ENCODE measurements around the gene MPZL3. TPM values are rescaled to one million over a fixed set of nuclear protein-coding genes. Genes with fewer than 3 reads are reported as not detected.

MPZL3 gene
- polyA plus RNA-seq, 2 of the 4 experiments (the other 2 are of a cell fraction), result 0.34 to 1.0 TPM

DNA sequence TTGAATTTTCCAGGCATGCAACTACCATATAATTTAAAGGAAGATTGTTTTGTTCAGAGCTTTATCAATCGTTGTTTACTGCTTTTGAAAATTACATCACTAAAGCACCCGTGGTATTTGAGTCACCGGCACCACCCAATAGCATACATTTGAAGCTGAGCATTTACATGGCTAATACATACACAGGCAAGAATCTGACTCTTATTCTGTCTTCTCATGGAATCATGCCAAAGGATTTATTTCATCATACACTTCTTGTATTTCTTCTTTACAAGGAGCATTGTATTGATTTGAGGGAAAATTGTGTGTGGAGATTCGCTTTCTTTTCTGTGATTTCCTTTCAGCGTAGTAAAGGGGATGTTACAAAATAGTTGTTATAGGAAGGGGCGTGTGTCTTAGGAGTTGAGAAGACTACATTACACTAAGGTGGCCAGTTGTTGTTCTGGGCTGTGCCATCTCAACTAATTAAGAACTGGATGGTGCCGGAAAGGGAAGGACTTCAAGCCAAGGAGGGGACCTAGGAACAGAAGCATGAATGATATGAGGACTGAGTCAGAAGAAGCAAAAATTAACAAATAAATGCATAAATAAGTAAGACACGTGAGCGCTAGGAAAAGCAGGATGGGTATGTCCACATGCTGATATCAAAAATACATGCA, 39.4 kb upstream of the MPZL3 start (continued):
- TF ChIP-seq, protein P1, sequence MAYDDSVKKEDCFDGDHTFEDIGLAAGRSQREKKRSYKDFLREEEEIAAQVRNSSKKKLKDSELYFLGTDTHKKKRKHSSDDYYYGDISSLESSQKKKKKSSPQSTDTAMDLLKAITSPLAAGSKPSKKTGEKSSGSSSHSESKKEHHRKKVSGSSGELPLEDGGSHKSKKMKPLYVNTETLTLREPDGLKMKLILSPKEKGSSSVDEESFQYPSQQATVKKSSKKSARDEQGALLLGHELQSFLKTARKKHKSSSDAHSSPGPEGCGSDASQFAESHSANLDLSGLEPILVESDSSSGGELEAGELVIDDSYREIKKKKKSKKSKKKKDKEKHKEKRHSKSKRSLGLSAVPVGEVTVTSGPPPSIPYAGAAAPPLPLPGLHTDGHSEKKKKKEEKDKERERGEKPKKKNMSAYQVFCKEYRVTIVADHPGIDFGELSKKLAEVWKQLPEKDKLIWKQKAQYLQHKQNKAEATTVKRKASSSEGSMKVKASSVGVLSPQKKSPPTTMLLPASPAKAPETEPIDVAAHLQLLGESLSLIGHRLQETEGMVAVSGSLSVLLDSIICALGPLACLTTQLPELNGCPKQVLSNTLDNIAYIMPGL (CRISPR knock-in tag; IDR thresholded peaks at IDR 0.05; ENCODE audit: borderline replicate concordance), result no peak

DNA sequence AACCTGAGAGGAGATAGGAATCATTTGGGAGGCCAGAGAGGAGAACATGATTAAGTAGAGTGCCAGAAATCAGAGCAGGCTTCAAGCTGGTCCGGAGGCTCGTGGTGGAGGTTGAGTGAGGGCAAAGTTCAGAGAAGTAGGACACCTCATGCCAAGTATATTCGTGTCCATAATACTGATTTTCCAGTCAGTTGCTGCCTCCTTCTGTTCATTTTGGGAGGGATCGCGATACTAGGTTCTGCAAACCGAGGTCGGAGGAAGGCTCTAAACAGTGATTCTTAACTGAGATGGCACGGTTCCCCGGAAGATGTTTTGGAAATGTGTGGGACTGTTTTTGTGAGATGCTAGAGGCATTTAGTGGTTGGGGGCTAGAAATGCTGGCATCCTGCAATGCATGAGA, 38.8 kb upstream of the MPZL3 start:
- WGBS (ENCODE audit: missing lambda C conversion rate), result 6% methylated on average over 9 of the region's 9 CpGs
- Histone ChIP-seq H3K27ac (no peak overlapping the region), H3K4me1 (0 out of 3 replicates have a peak, but pooled peaks cover 4% of the 10 kb centered on the region), H3K4me3 (no peak overlapping the region), H3K4me2 (peak overlapping the region; percentile 25), H3K9me3 (no peaks in the 10 kb centered on the region; the same call in 2 of the 3 replicates)
- ATAC-seq (peak; percentile 66 to 70; a peak in 4 of 6 replicates), FAIRE-seq (no peak), DNase-seq (ENCODE audit: low read depth in 1 of 2, low spot score in 1 of 2) (peak; percentile 18 to 32)
- ChIA-PET CTCF (interaction anchor here (0.8 to 1.4 kb wide), 4 partner anchors 93 to 756 kb away, joined by 3 to 4 read pairs (median 3); no protein-coding TSS in a partner anchor), POLR2A (no interaction called here)
- peak; percentile 51; a peak in 4 of 5 replicates for TF ChIP-seq RAD21 (conservative IDR thresholded peaks at IDR 0.05 in 1 of 2, IDR thresholded peaks at IDR 0.05 in 1 of 2)
- no peak for TF ChIP-seq ZC3H11A (IDR thresholded peaks at IDR 0.05)
- TF ChIP-seq, protein P2, sequence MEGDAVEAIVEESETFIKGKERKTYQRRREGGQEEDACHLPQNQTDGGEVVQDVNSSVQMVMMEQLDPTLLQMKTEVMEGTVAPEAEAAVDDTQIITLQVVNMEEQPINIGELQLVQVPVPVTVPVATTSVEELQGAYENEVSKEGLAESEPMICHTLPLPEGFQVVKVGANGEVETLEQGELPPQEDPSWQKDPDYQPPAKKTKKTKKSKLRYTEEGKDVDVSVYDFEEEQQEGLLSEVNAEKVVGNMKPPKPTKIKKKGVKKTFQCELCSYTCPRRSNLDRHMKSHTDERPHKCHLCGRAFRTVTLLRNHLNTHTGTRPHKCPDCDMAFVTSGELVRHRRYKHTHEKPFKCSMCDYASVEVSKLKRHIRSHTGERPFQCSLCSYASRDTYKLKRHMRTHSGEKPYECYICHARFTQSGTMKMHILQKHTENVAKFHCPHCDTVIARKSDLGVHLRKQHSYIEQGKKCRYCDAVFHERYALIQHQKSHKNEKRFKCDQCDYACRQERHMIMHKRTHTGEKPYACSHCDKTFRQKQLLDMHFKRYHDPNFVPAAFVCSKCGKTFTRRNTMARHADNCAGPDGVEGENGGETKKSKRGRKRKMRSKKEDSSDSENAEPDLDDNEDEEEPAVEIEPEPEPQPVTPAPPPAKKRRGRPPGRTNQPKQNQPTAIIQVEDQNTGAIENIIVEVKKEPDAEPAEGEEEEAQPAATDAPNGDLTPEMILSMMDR (IDR thresholded peaks at IDR 0.05), result peak; percentile 36
- TF ChIP-seq, protein P3, sequence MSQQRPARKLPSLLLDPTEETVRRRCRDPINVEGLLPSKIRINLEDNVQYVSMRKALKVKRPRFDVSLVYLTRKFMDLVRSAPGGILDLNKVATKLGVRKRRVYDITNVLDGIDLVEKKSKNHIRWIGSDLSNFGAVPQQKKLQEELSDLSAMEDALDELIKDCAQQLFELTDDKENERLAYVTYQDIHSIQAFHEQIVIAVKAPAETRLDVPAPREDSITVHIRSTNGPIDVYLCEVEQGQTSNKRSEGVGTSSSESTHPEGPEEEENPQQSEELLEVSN (IDR thresholded peaks at IDR 0.05; ENCODE audit: borderline replicate concordance, low read depth), result no peak
- TF ChIP-seq SMC3 (IDR thresholded peaks at IDR 0.05), result peak; percentile 44; the same call in 2 of the 3 replicates
- TF ChIP-seq, protein P4, sequence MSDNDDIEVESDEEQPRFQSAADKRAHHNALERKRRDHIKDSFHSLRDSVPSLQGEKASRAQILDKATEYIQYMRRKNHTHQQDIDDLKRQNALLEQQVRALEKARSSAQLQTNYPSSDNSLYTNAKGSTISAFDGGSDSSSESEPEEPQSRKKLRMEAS (IDR thresholded peaks at IDR 0.05), result no peak
- TF ChIP-seq, protein P5, sequence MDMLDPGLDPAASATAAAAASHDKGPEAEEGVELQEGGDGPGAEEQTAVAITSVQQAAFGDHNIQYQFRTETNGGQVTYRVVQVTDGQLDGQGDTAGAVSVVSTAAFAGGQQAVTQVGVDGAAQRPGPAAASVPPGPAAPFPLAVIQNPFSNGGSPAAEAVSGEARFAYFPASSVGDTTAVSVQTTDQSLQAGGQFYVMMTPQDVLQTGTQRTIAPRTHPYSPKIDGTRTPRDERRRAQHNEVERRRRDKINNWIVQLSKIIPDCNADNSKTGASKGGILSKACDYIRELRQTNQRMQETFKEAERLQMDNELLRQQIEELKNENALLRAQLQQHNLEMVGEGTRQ (IDR thresholded peaks at IDR 0.05), result no peak

DNA sequence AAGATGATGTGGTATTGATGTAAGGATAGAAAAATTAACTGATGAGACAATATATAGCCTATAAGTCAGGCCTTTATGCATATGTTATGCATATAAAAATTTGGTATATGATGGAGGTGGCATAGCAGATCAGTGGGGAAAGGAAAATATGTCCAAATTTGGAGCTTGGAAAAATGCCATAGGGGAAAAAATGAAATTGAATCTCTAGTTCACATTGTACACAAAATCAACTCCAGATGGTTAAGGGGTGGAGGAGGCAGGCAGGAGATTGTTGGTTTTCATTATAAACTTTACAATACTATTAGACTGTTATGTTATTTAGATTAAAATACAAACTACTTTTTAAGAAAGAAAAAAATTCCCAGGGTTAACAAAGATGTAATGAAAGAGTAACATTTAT, 37.2 kb upstream of the MPZL3 start:
- DNase-seq (ENCODE audit: low read depth in 1 of 2, low spot score in 1 of 2) (no peak), ATAC-seq (no peak), FAIRE-seq (no peak)
- no peak overlapping the region for H3K4me2 ChIP-seq
- 0 out of 3 replicates have a peak, but pooled peaks cover 4% of the 10 kb centered on the region for H3K4me1 ChIP-seq
- H3K27ac ChIP-seq, result no peak overlapping the region
- POLR2A ChIA-PET, result no interaction called here
- H3K4me3 ChIP-seq, result no peak overlapping the region
- no peaks in the 10 kb centered on the region; the same call in 2 of the 3 replicates for H3K9me3 ChIP-seq
- CTCF ChIA-PET, result interaction anchor here (1.2 kb wide), 1 partner anchor 91 kb away, joined by 5 read pairs; no protein-coding TSS in a partner anchor
- no peak for TF ChIP-seq BHLHE40 (IDR thresholded peaks at IDR 0.05; ENCODE audit: low read depth, low read length)
- no peak for TF ChIP-seq JUNB (IDR thresholded peaks at IDR 0.05)
- TF ChIP-seq HEYL (CRISPR knock-in tag; IDR thresholded peaks at IDR 0.05), result no peak
- no peak for TF ChIP-seq TP53 (CRISPR knock-in tag; IDR thresholded peaks at IDR 0.05)
- no peak for TF ChIP-seq CBX8 (IDR thresholded peaks at IDR 0.05)

DNA sequence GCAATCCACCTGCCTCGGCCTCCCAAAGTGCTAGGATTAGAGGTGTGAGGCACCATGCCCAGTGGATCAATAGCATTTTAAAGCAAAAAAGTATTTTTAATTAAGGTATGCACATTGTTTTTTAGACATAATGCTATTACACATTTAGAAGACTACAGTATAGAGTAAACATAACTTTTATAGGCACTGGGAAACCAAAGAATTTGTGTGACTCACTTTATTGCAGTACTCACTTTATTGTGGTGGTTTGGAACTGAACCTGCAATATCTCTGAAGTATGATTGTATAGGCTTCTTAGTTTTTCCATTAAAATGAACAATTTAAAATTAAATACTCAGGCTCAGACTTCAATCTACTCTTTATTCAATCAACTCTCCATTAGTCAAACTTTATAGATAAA, 34.8 kb upstream of the MPZL3 start:
- H3K4me1 ChIP-seq, result 0 out of 3 replicates have a peak, but pooled peaks cover 4% of the 10 kb centered on the region
- H3K4me2 ChIP-seq, result no peak overlapping the region
- WGBS (ENCODE audit: missing lambda C conversion rate), result 33% methylated on average over 1 of the region's 1 CpG
- CTCF ChIA-PET, result no interaction called here
- no peaks in the 10 kb centered on the region; the same call in 2 of the 3 replicates for H3K9me3 ChIP-seq
- no peak overlapping the region for H3K4me3 ChIP-seq
- POLR2A ChIA-PET, result no interaction called here
- no peak for FAIRE-seq
- DNase-seq (ENCODE audit: low read depth in 1 of 2, low spot score in 1 of 2), result no peak
- no peak for ATAC-seq
- no peak overlapping the region for H3K27ac ChIP-seq
- no peak for TF ChIP-seq HOXA7 (CRISPR knock-in tag; IDR thresholded peaks at IDR 0.05)
- TF ChIP-seq, protein P6, sequence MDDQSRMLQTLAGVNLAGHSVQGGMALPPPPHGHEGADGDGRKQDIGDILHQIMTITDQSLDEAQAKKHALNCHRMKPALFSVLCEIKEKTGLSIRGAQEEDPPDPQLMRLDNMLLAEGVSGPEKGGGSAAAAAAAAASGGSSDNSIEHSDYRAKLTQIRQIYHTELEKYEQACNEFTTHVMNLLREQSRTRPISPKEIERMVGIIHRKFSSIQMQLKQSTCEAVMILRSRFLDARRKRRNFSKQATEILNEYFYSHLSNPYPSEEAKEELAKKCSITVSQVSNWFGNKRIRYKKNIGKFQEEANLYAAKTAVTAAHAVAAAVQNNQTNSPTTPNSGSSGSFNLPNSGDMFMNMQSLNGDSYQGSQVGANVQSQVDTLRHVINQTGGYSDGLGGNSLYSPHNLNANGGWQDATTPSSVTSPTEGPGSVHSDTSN (IDR thresholded peaks at IDR 0.05), result no peak
- TF ChIP-seq, protein P2 (IDR thresholded peaks at IDR 0.05), result no peak
- TF ChIP-seq, protein P4 (IDR thresholded peaks at IDR 0.05), result no peak
- TF ChIP-seq HDAC2 (IDR thresholded peaks at IDR 0.05), result no peak
- TF ChIP-seq, protein P7, sequence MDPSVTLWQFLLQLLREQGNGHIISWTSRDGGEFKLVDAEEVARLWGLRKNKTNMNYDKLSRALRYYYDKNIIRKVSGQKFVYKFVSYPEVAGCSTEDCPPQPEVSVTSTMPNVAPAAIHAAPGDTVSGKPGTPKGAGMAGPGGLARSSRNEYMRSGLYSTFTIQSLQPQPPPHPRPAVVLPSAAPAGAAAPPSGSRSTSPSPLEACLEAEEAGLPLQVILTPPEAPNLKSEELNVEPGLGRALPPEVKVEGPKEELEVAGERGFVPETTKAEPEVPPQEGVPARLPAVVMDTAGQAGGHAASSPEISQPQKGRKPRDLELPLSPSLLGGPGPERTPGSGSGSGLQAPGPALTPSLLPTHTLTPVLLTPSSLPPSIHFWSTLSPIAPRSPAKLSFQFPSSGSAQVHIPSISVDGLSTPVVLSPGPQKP (IDR thresholded peaks at IDR 0.05; ENCODE audit: low read depth, low read length), result no peak
- no peak for TF ChIP-seq TFCP2L1 (CRISPR knock-in tag; IDR thresholded peaks at IDR 0.05)
- no peak for TF ChIP-seq MAZ (IDR thresholded peaks at IDR 0.05; ENCODE audit: borderline replicate concordance, low read depth, low read length)
- TF ChIP-seq RARB (CRISPR knock-in tag; IDR thresholded peaks at IDR 0.05), result no peak

Data from A549 (cell line).